ENCODE data around the gene GPC6. TPM values are rescaled to one million over a fixed set of nuclear protein-coding genes. Genes with fewer than 3 reads are reported as not detected.

The GPC6 gene
- total and polyA plus RNA-seq, 9 of the 15 experiments (the other 6 are each of a cell fraction or from before 2014, with no cell fraction given), result under 0.01 to 0.20 (median 0.01) TPM; not detected in 4

GRCh38 chr13:93473441-93474270 lies 247.0 kb downstream of the GPC6 start (continued):
- TF ChIP-seq ZNF407 (IDR thresholded peaks at IDR 0.05; ENCODE audit: low read depth) (no peak), BACH1 (tag; IDR thresholded peaks at IDR 0.05) (no peak), TCF7L2 (IDR thresholded peaks at IDR 0.05; ENCODE audit: low read depth, low read length) (no peak), SMARCA4 (IDR thresholded peaks at IDR 0.05) (no peak), ZNF695 (CRISPR knock-in tag; IDR thresholded peaks at IDR 0.05) (no peak)
